LNCAP (cell line): Measurements from ENCODE around the gene CETP.

Experiments
- CTCF ChIP-seq: fragments of 450-650 bp; IDR thresholded peaks from 2 replicates; pipeline ENCODE4 v1.5.1; 2017; ENCODE audit warnings: mild to moderate bottlenecking

CETP gene

DNA sequence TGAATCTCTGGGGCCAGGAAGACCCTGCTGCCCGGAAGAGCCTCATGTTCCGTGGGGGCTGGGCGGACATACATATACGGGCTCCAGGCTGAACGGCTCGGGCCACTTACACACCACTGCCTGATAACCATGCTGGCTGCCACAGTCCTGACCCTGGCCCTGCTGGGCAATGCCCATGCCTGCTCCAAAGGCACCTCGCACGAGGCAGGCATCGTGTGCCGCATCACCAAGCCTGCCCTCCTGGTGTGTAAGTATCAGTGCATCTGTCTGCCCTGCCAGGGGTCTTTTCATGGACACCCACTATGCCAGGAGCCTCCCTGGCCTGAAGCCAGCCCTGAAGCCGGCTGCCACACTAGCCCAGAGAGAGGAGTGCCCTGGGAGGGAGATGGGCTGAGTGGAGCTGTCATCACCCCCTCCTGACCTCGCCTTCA lies at the start of gene CETP:
CETP (plus strand) TSS at position 100 of the 431 bp plus-strand sequence; CDS start at position 130, 30 bp downstream.
- TF ChIP-seq CTCF: no peak

GRCh38 chr16:56912746-56913708 lies 48.7 kb upstream of the CETP start:
- no peak for TF ChIP-seq CTCF

- TF ChIP-seq CTCF: no peak
Measured at GRCh38 chr16:56914896-56915295, 46.9 kb upstream of the CETP start.

GRCh38 chr16:56915336-56916119 lies 46.2 kb upstream of the CETP start:
- TF ChIP-seq CTCF: no peak

GRCh38 chr16:56916571-56917403 lies 45.0 kb upstream of the CETP start:
- no peak for TF ChIP-seq CTCF

- no peak for TF ChIP-seq CTCF
Measured at GRCh38 chr16:56918467-56919012, 43.2 kb upstream of the CETP start.
